GM12864 (cell line): Measurements from ENCODE around the gene SFT2D3.

Experiments used
- DNase-seq: peaks from one replicate; pipeline ENCODE4 v3.0.0-alpha.2; 2011; ENCODE audit warnings: low read depth
- H3K4me3 ChIP-seq: 2 replicates; pipeline ENCODE4 v1.5.1; 2011; ENCODE audit warnings: mild to moderate bottlenecking, low read depth, low read length, control low read depth
- TF ChIP-seq, protein P1 (sequence below): IDR thresholded peaks from 2 replicates; pipeline ENCODE4 v1.5.1; 2011; ENCODE audit warnings: low read depth, mild to moderate bottlenecking, moderate library complexity, low read length, control low read depth, inconsistent platforms; ENCODE audit errors: missing control alignments

The SFT2D3 gene

DNA sequence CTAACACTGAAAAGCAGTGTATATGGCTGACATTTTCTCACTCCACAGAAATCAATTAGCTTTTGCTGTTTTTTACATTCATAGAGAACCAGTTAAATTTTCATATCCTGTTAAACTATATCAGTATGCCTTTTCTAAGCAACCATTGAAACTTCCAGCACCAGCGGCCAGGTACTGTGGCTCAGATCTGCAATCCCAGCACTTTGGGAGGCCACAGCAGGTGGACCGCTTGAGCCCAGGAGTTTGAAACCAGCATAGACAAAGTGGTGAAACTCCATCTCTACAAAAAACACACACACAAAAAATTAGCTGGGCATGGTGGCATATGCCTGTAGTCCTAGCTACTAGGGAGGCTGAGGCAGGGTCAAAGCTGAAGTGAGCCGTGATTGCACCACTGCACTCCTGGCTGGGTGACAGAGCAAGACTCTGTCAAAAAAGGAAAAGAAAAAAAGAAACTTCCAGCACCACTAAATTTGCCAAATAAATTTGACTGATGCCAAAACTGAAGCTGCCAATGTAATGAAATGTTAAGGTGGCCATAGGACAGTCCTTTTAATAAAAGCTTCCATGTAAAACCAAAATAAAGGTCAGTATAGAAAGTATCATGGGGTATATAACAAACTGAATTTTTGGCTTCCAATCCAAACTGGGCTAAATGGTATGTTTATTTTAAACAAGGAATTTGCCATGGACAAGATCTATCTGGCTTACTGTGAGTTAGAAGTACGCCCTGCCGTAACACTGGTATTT is 3.5 kb downstream of the SFT2D3 start:
- no peak for DNase-seq
- TF ChIP-seq, protein P1, sequence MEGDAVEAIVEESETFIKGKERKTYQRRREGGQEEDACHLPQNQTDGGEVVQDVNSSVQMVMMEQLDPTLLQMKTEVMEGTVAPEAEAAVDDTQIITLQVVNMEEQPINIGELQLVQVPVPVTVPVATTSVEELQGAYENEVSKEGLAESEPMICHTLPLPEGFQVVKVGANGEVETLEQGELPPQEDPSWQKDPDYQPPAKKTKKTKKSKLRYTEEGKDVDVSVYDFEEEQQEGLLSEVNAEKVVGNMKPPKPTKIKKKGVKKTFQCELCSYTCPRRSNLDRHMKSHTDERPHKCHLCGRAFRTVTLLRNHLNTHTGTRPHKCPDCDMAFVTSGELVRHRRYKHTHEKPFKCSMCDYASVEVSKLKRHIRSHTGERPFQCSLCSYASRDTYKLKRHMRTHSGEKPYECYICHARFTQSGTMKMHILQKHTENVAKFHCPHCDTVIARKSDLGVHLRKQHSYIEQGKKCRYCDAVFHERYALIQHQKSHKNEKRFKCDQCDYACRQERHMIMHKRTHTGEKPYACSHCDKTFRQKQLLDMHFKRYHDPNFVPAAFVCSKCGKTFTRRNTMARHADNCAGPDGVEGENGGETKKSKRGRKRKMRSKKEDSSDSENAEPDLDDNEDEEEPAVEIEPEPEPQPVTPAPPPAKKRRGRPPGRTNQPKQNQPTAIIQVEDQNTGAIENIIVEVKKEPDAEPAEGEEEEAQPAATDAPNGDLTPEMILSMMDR = no peak
- no peak overlapping the region for H3K4me3 ChIP-seq

DNA sequence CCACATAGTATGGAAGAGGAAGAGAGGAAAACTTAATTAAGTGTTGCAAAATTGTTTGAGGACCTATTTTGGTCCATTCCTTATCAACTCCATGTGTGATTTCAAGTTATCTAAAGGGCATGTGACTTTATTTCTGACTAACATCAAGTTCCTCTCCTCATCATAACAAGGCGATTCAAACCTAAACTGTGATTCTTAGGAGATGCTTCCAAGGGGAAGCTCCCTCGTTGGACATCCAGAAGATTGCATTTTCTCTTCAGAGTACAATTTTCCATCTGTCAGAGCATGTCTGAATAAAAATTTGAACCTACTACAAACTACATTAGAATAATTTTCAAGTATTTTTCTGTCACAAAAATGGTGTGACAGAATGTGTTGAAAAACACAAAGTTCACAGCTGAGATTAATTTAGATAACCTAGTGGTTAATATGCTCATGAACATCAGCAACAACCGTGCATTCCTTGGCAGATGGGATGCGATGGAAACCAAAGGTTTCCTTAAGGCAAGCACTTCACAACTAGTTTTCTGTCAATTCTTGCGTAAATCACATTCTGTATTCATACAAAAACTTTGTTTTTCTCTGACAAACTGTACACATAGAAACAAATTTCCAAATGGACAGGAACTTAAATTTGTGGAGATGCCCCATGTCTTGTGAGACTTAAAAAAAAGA is 4.2 kb downstream of the SFT2D3 start:
- H3K4me3 ChIP-seq = no peak overlapping the region
- DNase-seq = no peak
- TF ChIP-seq, protein P1 = no peak

DNA sequence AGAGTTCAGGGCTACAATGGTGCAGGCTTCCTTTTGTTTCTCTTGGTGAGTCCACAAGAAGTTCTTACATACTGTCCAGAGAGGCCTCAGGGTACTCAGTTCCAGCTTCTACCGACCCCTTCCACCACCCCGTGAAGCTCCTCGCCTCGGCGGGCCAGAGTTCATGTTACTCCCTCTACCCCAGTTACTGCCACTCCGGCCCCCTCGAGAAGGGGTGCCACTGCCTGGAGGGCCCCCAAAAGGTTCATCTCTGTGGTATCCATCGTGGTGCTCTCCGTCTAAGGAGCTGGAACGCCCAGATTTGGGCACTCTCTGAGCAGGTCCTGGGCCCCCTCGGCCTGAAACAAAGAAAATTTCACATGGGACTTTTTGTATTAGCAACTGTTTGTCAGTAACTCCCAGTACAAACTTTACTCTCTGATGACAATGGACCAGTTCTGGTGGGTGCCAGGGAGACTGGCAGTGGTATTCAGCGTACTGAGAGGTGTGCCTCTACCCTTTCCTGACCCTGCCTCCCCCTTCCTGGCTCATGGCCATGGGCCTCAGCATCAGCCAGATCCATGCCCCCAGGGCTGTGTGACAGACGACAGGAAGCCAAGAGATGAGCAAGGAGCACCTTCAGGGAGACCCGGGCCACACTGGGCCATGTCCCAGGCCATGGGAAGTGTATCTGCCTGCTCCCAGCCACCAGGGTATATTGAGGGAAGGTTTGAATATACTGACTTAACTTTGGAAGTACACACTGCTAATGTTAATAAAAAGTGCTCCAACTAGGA is 5.1 kb downstream of the SFT2D3 start:
- TF ChIP-seq, protein P1 = no peak
- no peak for DNase-seq
- no peak overlapping the region for H3K4me3 ChIP-seq

DNA sequence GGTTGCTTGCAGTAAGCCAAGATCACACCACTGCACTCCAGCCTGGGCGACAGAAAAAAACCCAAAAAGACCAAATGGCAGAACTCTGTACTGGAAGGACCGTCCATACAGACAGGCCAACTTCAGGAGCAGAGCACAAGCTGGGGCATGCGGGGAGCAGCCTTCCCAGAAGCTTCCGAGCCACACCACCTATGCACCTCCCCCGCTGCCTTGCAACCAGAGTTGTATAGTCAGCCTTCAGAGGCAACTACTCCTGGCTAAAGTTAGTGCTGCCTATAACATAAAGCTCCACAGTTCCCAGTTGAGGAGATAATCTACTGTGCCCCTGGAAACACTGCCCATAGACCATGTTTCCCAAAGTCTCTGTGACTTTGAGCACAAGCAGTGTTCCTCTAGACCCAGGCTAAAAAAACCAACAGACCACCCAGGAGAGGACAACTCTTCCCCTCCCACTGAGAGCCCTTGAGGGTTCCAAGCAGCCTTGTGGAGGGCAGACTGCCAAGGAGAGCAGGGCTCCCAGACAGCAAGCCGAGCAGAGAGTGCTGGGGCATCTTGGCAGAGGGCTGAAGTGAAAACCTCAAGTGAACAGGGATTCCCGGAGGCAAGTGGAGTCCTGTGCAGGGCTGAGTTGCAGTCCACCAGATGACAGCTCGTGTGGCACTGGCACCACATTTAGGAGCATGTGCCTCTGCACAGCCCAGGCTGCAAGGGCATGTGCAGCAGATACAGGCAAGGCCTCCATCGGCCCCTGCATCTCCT is 6.8 kb downstream of the SFT2D3 start:
- TF ChIP-seq, protein P1 = no peak
- DNase-seq = no peak
- no peak overlapping the region for H3K4me3 ChIP-seq

DNA sequence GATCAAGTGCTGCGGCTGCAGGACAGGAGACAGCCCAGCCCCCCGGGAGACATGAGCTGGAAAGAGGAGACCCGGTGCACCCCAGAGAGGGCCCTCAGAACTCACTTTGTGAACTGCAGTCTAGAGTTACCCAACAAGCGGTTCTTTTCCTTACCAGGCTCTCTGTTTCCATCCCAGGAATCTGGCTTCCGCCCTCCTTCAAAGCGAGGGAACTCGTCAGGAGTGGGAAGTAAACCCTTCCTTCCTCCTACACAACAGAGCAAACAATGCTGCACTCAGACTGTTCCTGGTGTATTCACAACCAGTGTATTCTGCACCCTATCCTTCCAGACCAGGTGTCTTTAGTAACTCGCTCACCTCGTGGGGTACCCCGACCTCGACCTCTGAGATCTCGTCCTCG is 8.0 kb downstream of the SFT2D3 start:
- TF ChIP-seq, protein P1 = no peak
- no peak overlapping the region for H3K4me3 ChIP-seq
- no peak for DNase-seq

DNA sequence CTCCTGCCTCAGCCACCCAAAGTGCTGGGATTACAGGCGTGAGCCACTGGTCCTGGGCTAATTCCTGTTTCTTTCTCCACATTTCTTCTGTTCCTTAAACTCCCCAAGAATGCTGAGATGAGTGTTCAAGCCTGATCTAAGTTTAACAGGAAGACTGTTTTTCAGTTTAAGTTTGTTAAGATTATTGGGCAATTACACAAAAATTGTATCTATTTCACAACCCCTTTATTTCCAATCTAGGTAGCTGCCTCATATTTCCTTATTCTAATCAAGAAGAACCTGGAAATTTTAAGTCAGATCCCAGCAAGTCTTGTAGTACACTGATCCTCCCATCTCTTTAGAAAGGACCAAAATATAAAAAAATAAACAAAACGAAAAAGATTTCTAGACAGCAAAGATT is 11.7 kb downstream of the SFT2D3 start:
- no peak for DNase-seq
- no peak overlapping the region for H3K4me3 ChIP-seq
- TF ChIP-seq, protein P1 = no peak
